Ovary (tissue), 3 donors: ENCODE measurements around the gene COL27A1.
"Not testable (repeated sequence)": the region's sequence is repeated elsewhere in the genome, so short reads cannot be mapped to it uniquely, and the experiment has no call there.

Experiments used
- CTCF ChIP-seq, 3 donors: fragments of 450-650 bp in 2 of 3; fragments of 200-600 bp in 1 of 3; IDR thresholded peaks; one replicate each; pipeline versions ENCODE4 v1.5.1 to v1.8.0; 2016 to 2022; ENCODE audit warnings: antibody characterized with exemption in 3 of 3, mild to moderate bottlenecking in 1 of 3
- EP300 ChIP-seq: sonication (generic); formaldehyde crosslinking; IDR thresholded peaks from one replicate; pipeline ENCODE4 v1.6.1; 2017; ENCODE audit warnings: antibody characterized with exemption
- POLR2A ChIP-seq: fragments of 450-650 bp; IDR thresholded peaks from one replicate; pipeline ENCODE4 v1.6.1; 2017; ENCODE audit warnings: antibody characterized with exemption, mild to moderate bottlenecking, moderate library complexity
- donor health status: DM: no; HTN: no; CAD: no.

GRCh38 chr9:114329625-114330022 lies 174.3 kb downstream of the COL27A1 start, which contains the start of gene ORM2:
- not testable (repeated sequence) for TF ChIP-seq CTCF (IDR thresholded peaks at IDR 0.05); POLR2A; EP300
